LNCAP (cell line): ENCODE results near the gene KCTD17.

Experiments
- TF ChIP-seq, protein P1 (sequence below): fragments of 450-650 bp; IDR thresholded peaks from 2 replicates; pipeline ENCODE4 v1.5.1; 2017; ENCODE audit warnings: mild to moderate bottlenecking

Gene KCTD17

GRCh38 chr22:37051391-37052385 lies at the start of gene KCTD17:
Gene KCTD17, plus strand, starts transcription at chr22:37051742. Its CDS starts 19 bp downstream, at chr22:37051761.
- TF ChIP-seq, protein P1, sequence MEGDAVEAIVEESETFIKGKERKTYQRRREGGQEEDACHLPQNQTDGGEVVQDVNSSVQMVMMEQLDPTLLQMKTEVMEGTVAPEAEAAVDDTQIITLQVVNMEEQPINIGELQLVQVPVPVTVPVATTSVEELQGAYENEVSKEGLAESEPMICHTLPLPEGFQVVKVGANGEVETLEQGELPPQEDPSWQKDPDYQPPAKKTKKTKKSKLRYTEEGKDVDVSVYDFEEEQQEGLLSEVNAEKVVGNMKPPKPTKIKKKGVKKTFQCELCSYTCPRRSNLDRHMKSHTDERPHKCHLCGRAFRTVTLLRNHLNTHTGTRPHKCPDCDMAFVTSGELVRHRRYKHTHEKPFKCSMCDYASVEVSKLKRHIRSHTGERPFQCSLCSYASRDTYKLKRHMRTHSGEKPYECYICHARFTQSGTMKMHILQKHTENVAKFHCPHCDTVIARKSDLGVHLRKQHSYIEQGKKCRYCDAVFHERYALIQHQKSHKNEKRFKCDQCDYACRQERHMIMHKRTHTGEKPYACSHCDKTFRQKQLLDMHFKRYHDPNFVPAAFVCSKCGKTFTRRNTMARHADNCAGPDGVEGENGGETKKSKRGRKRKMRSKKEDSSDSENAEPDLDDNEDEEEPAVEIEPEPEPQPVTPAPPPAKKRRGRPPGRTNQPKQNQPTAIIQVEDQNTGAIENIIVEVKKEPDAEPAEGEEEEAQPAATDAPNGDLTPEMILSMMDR = peak; percentile 18; the same call in 1 of the 2 replicates

DNA sequence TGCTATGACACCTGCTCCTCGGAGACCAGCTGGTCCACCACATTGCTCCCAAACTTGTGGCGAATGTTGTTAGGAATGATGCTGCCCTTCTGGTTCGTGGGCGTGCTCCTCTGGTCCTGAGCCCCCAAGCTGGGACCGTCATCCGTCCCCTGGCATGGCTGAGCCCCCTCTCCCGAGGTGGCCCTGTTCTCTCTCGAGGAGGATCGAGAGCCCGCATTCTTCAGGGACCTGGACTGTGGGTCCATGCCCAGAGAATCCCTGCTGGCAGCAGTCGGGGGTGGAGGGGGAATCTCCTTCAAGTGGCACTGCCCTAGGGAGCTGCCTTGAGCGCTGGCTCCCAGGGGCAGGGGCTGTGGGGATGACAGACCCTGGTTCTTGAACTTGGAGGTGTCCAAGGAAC lies 49.7 kb upstream of the KCTD17 start:
- TF ChIP-seq, protein P1 = no peak

DNA sequence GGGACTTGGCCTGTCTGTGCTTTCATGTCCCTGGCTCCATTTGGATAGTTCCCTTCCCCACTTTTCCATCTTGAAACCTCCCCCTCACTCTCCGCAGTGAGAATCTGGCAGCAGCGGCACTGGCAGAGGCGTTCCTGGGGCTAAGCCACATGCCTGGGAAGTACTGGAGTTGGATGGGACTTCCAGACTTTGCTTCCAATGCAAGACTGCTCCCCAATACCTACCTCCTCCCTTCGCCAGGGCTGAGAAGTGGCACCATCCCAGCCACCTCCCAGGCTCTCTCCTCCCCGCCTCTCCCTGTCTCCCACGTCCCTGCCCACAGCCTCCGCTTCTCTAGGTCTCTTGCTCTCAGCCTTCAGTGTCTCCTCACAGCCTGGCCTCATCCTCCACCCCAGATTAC lies 48.9 kb upstream of the KCTD17 start:
- TF ChIP-seq, protein P1 = no peak

GRCh38 chr22:37007651-37008050 lies 43.9 kb upstream of the KCTD17 start:
- TF ChIP-seq, protein P1 = no peak

- TF ChIP-seq, protein P1 = no peak
Measured at GRCh38 chr22:37008365-37008764, 43.2 kb upstream of the KCTD17 start.

DNA sequence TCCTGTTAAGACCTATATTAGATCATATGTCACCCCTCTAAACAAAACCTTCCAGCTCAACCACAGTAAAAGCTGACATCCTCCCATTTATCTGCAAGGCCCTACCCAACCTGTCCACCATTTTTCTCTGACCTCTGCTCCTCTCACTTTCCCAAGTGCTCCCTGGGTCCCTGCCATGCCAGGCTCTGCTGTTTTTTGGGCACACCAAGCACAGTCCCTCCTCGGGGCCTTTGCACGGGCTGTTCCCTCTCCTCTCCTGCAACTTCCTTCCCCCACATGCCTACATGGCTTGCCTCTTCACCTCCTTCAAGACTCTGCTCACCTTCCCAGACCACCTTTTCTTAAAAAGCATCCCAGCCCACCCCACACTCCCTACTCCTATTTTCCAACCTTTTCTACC lies 42.1 kb upstream of the KCTD17 start:
- TF ChIP-seq, protein P1 = no peak

DNA sequence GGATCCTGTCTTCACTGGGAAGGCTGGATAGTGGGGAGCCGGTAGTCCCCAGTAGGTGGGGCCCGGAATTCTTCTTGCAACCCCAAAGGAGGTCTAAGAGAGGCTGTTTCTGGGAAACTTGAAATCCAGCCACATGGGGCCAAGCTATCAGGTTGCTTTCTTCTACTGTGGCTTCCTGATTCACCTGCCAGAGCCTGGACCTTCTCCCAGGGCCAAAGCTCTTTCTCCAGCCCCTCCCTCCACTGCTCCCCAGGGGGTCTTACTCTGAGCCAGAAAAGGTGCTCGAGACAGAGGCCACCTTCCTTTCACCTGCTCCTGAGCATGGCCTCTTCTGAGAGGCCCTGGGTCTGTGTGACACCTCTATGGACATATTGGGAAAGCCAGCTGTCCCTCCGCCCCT lies 41.4 kb upstream of the KCTD17 start:
- TF ChIP-seq, protein P1 = no peak
